ENCODE data around the gene ICE2.
"Not testable (repeated sequence)": the region's sequence is repeated elsewhere in the genome, so short reads cannot be mapped to it uniquely, and the experiment has no call there.

ICE2 gene

GRCh38 chr15:60406513-60407414, 72.2 kb downstream of the ICE2 start:
- DNase-seq (ENCODE audit: low spot score): no peak

- no peak for DNase-seq (ENCODE audit: low spot score)
Measured at GRCh38 chr15:60405399-60405798, 73.5 kb downstream of the ICE2 start.

GRCh38 chr15:60404351-60404750, 74.6 kb downstream of the ICE2 start:
- DNase-seq (ENCODE audit: low spot score): not testable (repeated sequence)

- no peak for DNase-seq (ENCODE audit: low spot score)
Measured at GRCh38 chr15:60400944-60401343, 78.0 kb downstream of the ICE2 start.

GRCh38 chr15:60399931-60400330, 79.0 kb downstream of the ICE2 start:
- DNase-seq (ENCODE audit: low spot score): no peak

- no peak for DNase-seq (ENCODE audit: low spot score)
Measured at GRCh38 chr15:60399246-60399915, 79.6 kb downstream of the ICE2 start.

GRCh38 chr15:60397772-60398445, 81.0 kb downstream of the ICE2 start, which contains the start of gene ANXA2:
Gene ANXA2 (minus strand): TSS chr15:60397986. CDS start chr15:60386075, 11,911 bp downstream.
- DNase-seq (ENCODE audit: low spot score): peak; percentile 93

GRCh38 chr15:60396958-60397771, 81.8 kb downstream of the ICE2 start:
- peak; percentile 71 for DNase-seq (ENCODE audit: low spot score)

GRCh38 chr15:60396560-60396957, 82.4 kb downstream of the ICE2 start:
- no peak for DNase-seq (ENCODE audit: low spot score)

GRCh38 chr15:60396100-60396499, 82.8 kb downstream of the ICE2 start:
- no peak for DNase-seq (ENCODE audit: low spot score)

- peak; percentile 12 for DNase-seq (ENCODE audit: low spot score)
Measured at GRCh38 chr15:60395276-60396011, 83.5 kb downstream of the ICE2 start.

GRCh38 chr15:60394689-60395097, 84.2 kb downstream of the ICE2 start:
- DNase-seq (ENCODE audit: low spot score): no peak

GRCh38 chr15:60392986-60393790, 85.8 kb downstream of the ICE2 start:
- peak; percentile 25 for DNase-seq (ENCODE audit: low spot score)

GRCh38 chr15:60392601-60392985, 86.3 kb downstream of the ICE2 start:
- DNase-seq (ENCODE audit: low spot score): peak; percentile 77

- DNase-seq (ENCODE audit: low spot score): no peak
Measured at GRCh38 chr15:60391722-60392315, 87.1 kb downstream of the ICE2 start.

- DNase-seq (ENCODE audit: low spot score): peak; percentile 29
Measured at GRCh38 chr15:60390871-60391501, 88.0 kb downstream of the ICE2 start.

GRCh38 chr15:60390231-60390630, 88.7 kb downstream of the ICE2 start:
- DNase-seq (ENCODE audit: low spot score): no peak

- DNase-seq (ENCODE audit: low spot score): peak; percentile 63
Measured at GRCh38 chr15:60389261-60390077, 89.5 kb downstream of the ICE2 start.

Data from CD4-positive, alpha-beta T cell treated with Interleukin-2 at 100 ng/mL for 4 hours (primary cell).